ENCODE data around the gene SYNM.
A peak's percentile ranks its signal among the peaks of the same experiment; 100 is the strongest.

SYNM gene

GRCh38 chr15:99057697-99058420, 47.0 kb upstream of the SYNM start:
- TF ChIP-seq POLR2AphosphoS5 (IDR thresholded peaks at IDR 0.05; ENCODE audit: low read depth, low read length) (no peak), SIN3A (IDR thresholded peaks at IDR 0.05; ENCODE audit: borderline replicate concordance, insufficient read depth, low read length) (no peak), FOXP2 (optimal IDR thresholded peaks at IDR 0.05; ENCODE audit: borderline replicate concordance, extremely low read depth, extremely low read length, insufficient read depth) (peak; percentile 39), TAF1 (IDR thresholded peaks at IDR 0.05; ENCODE audit: borderline replicate concordance, insufficient read depth, low read length) (no peak)
- TF ChIP-seq, protein P1, sequence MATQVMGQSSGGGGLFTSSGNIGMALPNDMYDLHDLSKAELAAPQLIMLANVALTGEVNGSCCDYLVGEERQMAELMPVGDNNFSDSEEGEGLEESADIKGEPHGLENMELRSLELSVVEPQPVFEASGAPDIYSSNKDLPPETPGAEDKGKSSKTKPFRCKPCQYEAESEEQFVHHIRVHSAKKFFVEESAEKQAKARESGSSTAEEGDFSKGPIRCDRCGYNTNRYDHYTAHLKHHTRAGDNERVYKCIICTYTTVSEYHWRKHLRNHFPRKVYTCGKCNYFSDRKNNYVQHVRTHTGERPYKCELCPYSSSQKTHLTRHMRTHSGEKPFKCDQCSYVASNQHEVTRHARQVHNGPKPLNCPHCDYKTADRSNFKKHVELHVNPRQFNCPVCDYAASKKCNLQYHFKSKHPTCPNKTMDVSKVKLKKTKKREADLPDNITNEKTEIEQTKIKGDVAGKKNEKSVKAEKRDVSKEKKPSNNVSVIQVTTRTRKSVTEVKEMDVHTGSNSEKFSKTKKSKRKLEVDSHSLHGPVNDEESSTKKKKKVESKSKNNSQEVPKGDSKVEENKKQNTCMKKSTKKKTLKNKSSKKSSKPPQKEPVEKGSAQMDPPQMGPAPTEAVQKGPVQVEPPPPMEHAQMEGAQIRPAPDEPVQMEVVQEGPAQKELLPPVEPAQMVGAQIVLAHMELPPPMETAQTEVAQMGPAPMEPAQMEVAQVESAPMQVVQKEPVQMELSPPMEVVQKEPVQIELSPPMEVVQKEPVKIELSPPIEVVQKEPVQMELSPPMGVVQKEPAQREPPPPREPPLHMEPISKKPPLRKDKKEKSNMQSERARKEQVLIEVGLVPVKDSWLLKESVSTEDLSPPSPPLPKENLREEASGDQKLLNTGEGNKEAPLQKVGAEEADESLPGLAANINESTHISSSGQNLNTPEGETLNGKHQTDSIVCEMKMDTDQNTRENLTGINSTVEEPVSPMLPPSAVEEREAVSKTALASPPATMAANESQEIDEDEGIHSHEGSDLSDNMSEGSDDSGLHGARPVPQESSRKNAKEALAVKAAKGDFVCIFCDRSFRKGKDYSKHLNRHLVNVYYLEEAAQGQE (IDR thresholded peaks at IDR 0.05; ENCODE audit: insufficient read depth in 1 of 2, low read depth in 2 of 2, low read length in 2 of 2): 0 out of 4 replicates have a peak, but pooled peaks of 1 of the 2 experiments have one; percentile 39

GRCh38 chr15:99058421-99058870, 46.4 kb upstream of the SYNM start:
- no peak for TF ChIP-seq FOXP2 (optimal IDR thresholded peaks at IDR 0.05; ENCODE audit: borderline replicate concordance, extremely low read depth, extremely low read length, insufficient read depth)
- no peak for TF ChIP-seq SIN3A (IDR thresholded peaks at IDR 0.05; ENCODE audit: borderline replicate concordance, insufficient read depth, low read length)
- TF ChIP-seq TAF1 (IDR thresholded peaks at IDR 0.05; ENCODE audit: borderline replicate concordance, insufficient read depth, low read length): no peak
- TF ChIP-seq POLR2AphosphoS5 (IDR thresholded peaks at IDR 0.05; ENCODE audit: low read depth, low read length): no peak
- TF ChIP-seq, protein P1 (IDR thresholded peaks at IDR 0.05; ENCODE audit: insufficient read depth in 1 of 2, low read depth in 2 of 2, low read length in 2 of 2): no peak

- TF ChIP-seq FOXP2 (optimal IDR thresholded peaks at IDR 0.05; ENCODE audit: borderline replicate concordance, extremely low read depth, extremely low read length, insufficient read depth): peak; percentile 66
- no peak for TF ChIP-seq POLR2AphosphoS5 (IDR thresholded peaks at IDR 0.05; ENCODE audit: low read depth, low read length)
Observed at GRCh38 chr15:99059010-99059981, 45.6 kb upstream of the SYNM start.

DNA sequence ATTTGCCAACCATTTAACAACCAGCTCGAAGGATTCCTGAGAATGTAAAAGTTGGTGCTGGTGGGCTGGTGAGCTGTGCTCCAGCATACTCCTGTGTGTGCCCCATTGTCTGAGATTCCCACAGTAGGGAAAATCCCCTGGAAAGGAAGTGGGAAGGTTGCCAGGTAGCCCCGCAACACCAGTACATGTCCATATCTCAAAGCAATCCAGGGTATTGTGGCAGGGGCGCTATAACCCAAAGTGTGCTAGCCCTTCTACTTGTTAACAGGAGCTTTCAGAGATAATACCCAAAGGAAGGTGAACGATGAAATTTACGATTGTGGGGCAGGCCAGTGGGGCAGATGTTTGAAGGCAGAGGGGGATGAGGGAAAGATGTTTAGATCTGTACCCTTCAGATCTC, 42.7 kb upstream of the SYNM start:
- TF ChIP-seq, protein P1 (IDR thresholded peaks at IDR 0.05; ENCODE audit: insufficient read depth in 1 of 2, low read depth in 2 of 2, low read length in 2 of 2): no peak
- TF ChIP-seq FOXP2 (optimal IDR thresholded peaks at IDR 0.05; ENCODE audit: borderline replicate concordance, extremely low read depth, extremely low read length, insufficient read depth): no peak
- TF ChIP-seq SIN3A (IDR thresholded peaks at IDR 0.05; ENCODE audit: borderline replicate concordance, insufficient read depth, low read length): no peak
- no peak for TF ChIP-seq POLR2AphosphoS5 (IDR thresholded peaks at IDR 0.05; ENCODE audit: low read depth, low read length)
- TF ChIP-seq TAF1 (IDR thresholded peaks at IDR 0.05; ENCODE audit: borderline replicate concordance, insufficient read depth, low read length): no peak

- TF ChIP-seq TAF1 (IDR thresholded peaks at IDR 0.05; ENCODE audit: borderline replicate concordance, insufficient read depth, low read length) (no peak), POLR2AphosphoS5 (IDR thresholded peaks at IDR 0.05; ENCODE audit: low read depth, low read length) (no peak), FOXP2 (optimal IDR thresholded peaks at IDR 0.05; ENCODE audit: borderline replicate concordance, extremely low read depth, extremely low read length, insufficient read depth) (no peak), SIN3A (IDR thresholded peaks at IDR 0.05; ENCODE audit: borderline replicate concordance, insufficient read depth, low read length) (no peak)
- TF ChIP-seq, protein P1 (IDR thresholded peaks at IDR 0.05; ENCODE audit: insufficient read depth in 1 of 2, low read depth in 2 of 2, low read length in 2 of 2): no peak
Observed at GRCh38 chr15:99068186-99068585, 36.7 kb upstream of the SYNM start.

All from PFSK-1 (cell line).